ENCODE data around the gene QKI. TPM values are rescaled to one million over a fixed set of nuclear protein-coding genes. Genes with fewer than 3 reads are reported as not detected.
A peak's percentile ranks its signal among the peaks of the same experiment; 100 is the strongest.

The QKI gene
- total RNA-seq, 4 donors from 2014 or later: 126 to 199 (median 142) TPM

DNA sequence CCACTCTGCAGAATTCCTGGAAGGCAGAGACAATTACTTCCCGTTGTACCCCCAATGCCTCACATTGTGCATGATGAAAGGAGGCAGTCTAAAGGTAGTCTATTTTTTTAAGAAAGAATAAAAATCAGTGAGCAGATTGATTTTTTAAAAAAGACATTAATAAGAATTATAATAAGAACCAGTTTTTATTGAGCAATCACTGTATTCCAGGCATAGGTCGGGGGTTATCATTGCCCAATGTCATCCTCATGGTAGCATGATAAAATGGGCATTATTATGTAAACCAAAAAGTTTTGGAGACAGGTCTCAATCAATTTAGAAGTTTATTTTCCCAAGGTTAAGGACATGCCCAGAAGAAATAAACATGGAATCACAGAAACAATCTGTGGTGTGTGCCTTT, 14.0 kb upstream of the QKI start:
- WGBS, 2 donors: 85 to 93% methylated on average over 2 of the region's 2 CpGs
- DNase-seq (ENCODE audit: low spot score in 2 of 2): no peak
- H3K4me3 ChIP-seq (ENCODE audit: low read depth, poor library complexity, severe bottlenecking): no peak overlapping the region
- intact Hi-C loops (cut with DNase I; ENCODE audit: low total_unique reads): no loop called here
- TF ChIP-seq POLR2A (IDR thresholded peaks at IDR 0.05): no peak
- TF ChIP-seq, protein P1, sequence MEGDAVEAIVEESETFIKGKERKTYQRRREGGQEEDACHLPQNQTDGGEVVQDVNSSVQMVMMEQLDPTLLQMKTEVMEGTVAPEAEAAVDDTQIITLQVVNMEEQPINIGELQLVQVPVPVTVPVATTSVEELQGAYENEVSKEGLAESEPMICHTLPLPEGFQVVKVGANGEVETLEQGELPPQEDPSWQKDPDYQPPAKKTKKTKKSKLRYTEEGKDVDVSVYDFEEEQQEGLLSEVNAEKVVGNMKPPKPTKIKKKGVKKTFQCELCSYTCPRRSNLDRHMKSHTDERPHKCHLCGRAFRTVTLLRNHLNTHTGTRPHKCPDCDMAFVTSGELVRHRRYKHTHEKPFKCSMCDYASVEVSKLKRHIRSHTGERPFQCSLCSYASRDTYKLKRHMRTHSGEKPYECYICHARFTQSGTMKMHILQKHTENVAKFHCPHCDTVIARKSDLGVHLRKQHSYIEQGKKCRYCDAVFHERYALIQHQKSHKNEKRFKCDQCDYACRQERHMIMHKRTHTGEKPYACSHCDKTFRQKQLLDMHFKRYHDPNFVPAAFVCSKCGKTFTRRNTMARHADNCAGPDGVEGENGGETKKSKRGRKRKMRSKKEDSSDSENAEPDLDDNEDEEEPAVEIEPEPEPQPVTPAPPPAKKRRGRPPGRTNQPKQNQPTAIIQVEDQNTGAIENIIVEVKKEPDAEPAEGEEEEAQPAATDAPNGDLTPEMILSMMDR (IDR thresholded peaks at IDR 0.05): no peak

- DNase-seq (ENCODE audit: low spot score in 2 of 2): no peak
- TF ChIP-seq, protein P1 (IDR thresholded peaks at IDR 0.05): no peak
- no peak for TF ChIP-seq POLR2A (IDR thresholded peaks at IDR 0.05)
- 86 to 87% methylated on average over 14 of the region's 14 CpGs for WGBS, 2 donors
- intact Hi-C loops (cut with DNase I; ENCODE audit: low total_unique reads): no loop called here
- no peak overlapping the region for H3K4me3 ChIP-seq (ENCODE audit: low read depth, poor library complexity, severe bottlenecking)
These were observed 13.3 kb upstream of the QKI start for GRCh38 chr6:163401039-163401885.

GRCh38 chr6:163402616-163403015, 11.9 kb upstream of the QKI start:
- H3K4me3 ChIP-seq (ENCODE audit: low read depth, poor library complexity, severe bottlenecking): no peak overlapping the region
- intact Hi-C loops (cut with DNase I; ENCODE audit: low total_unique reads): no loop called here
- no peak for DNase-seq (ENCODE audit: low spot score in 2 of 2)
- 90 to 93% methylated on average over 7 of the region's 7 CpGs for WGBS, 2 donors
- no peak for TF ChIP-seq POLR2A (IDR thresholded peaks at IDR 0.05)
- TF ChIP-seq, protein P1 (IDR thresholded peaks at IDR 0.05): no peak

GRCh38 chr6:163404825-163405265, 9.7 kb upstream of the QKI start:
- peak in 1 of 2 donors; percentile 45 for DNase-seq (ENCODE audit: low spot score in 2 of 2)
- TF ChIP-seq POLR2A (IDR thresholded peaks at IDR 0.05): no peak
- TF ChIP-seq, protein P1 (IDR thresholded peaks at IDR 0.05): no peak
- H3K4me3 ChIP-seq (ENCODE audit: low read depth, poor library complexity, severe bottlenecking): no peak overlapping the region
- intact Hi-C loops (cut with DNase I; ENCODE audit: low total_unique reads): no loop called here
- WGBS, 2 donors: 75 to 79% methylated on average over 10 of the region's 10 CpGs

- intact Hi-C loops (cut with DNase I; ENCODE audit: low total_unique reads): no loop called here
- DNase-seq (ENCODE audit: low spot score in 2 of 2): peak; percentile 64 to 93
- WGBS, 2 donors: 44 to 51% methylated on average over 18 of the region's 18 CpGs
- no peak overlapping the region for H3K4me3 ChIP-seq (ENCODE audit: low read depth, poor library complexity, severe bottlenecking)
- no peak for TF ChIP-seq POLR2A (IDR thresholded peaks at IDR 0.05)
- TF ChIP-seq, protein P1 (IDR thresholded peaks at IDR 0.05): no peak
These were observed 8.9 kb upstream of the QKI start for GRCh38 chr6:163405412-163406309.

Data from lower leg skin (tissue), 4 donors.